HG03460 (cell line): Measurements from ENCODE around the gene FNDC3B.
"Not testable (repeated sequence)": the region's sequence is repeated elsewhere in the genome, so short reads cannot be mapped to it uniquely, and the experiment has no call there.

Source experiments
- ATAC-seq: cut with Tn5 transposase; IDR thresholded peaks from one replicate; pipeline ENCODE4 v1.9.1; 2021; ENCODE audit not compliant: unreplicated experiment

FNDC3B gene

GRCh38 chr3:172228036-172228415 lies 188.6 kb downstream of the FNDC3B start:
- no peak for ATAC-seq

- ATAC-seq, result no peak
These were observed 190.1 kb downstream of the FNDC3B start for GRCh38 chr3:172229462-172229861.

GRCh38 chr3:172231318-172231901 lies 192.0 kb downstream of the FNDC3B start:
- no peak for ATAC-seq

DNA sequence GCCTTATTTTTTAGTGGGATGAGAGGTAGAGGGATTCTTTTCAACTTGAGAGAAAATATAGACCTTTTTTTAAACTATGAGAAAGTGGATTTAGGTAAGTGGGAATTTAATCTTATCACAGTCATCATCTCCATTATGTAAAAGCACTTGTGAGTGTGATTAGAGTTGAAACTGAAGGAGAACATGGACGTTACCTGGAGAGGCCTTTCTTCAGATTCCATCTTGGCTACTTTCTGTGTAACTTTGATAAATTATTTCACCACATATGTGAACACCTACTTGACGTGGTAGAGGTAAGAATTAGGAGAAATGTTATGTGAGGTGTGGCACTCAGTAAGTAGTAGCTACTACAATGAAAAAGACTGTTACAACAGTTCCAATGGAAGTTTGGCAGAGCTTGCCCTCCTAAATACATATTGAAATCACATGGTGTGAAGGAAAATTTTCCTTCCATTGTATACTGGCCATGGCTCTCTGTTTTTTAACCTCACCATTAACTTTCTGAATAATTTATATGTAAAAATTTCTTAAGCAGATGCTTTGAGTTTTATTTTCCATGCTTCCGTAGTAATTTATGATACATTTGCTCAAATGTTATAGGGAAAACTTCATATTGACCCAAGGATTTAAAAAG lies 193.3 kb downstream of the FNDC3B start:
- no peak for ATAC-seq

DNA sequence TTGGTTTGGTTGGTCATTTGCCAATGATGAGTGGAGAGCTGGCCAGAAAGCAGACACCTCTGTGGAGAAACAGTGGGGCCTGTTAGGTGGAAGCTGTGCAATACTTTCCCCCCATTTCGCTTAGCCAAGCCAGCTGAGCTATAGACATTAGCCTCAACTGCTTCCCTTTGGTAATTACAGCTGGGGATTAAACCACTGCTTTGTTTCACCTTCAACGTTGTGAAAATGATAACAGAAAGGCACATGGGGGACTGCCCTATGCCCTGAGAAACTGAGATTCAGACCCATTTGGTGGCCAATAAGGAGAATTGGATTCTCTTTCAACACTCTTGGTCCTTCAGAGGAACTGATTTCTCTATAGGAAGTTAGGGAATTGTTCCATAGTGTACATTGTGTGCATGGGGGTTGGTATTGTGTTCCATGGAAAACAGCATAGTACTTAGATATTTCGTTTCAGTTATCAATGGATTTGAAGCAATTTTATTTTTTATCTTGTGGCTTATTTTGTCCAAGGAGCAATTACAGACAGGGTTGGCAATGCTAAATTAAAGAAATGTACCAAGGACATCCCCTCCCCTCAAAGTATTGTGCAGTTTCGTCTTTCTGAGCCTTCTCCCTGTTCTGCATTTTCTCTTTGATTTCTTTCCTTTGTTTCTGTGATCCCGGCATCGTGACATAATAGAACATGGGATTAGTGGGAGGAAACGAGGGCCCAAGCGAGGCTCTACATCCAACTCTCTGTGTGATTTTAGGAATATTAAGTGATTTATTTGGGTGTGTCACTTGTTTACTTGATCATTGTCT lies 194.3 kb downstream of the FNDC3B start:
- ATAC-seq, result no peak

DNA sequence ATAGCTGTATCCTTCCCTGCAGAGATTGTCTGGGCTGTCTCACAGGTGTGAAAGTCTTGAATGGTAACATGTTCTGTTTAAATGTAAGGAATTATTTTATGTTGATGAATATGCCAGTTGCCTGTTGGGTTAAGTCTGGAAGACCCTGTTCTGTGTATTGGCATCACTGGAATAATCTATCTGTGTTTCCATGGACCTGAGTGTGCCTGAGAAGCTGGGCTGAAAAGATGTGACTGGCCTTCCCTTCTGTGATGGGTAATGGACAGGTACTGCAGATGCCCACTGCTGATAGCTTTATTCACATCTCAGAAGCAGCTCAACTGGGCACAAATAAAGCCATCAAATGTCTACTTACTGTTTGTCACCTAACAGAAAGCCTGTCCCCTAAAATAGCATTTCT lies 196.3 kb downstream of the FNDC3B start:
- ATAC-seq, result no peak

DNA sequence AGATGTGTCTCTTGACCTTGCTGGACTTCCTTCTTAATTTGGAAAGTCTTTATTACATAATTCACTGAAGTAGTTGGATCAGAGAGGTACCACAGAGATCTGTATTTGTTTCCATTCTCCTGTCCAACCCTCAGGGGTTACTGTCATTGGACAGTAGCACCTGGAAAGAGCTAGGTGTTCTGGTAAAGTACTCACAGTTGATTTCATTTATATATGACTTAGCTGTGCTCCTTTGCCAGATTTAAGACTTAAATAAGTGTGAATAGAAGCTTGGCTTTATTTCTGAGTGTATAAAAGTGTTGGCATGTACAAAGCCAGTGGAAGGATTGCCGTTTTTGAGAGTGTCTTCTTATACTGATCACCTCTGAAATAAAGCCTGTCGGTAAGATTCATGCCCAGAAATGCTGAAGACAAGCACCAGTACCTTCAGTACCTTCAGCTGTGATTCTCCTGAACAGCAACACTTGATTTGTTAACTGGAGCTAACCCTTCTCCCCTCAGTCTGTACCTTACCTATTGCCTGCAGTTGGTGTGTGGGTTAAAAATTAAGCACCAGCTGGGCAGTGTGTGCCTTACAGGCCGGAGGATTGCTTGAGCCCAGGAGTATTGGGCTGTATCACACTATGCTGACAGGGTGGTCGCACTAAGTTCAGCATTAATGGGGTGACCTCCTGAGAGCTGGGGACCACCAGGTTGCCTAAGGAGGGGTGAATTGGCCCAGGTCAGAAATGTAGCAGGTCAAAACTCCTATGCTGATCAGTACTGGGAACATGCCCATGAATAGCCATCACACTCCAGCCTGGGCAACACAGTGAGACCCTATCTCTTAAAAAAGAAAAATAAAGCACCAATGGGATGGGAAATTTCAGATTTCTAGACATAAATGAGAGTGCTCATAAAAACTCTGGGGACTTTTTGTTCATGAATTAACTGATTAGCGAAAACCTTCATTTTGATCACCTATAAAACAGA lies 197.7 kb downstream of the FNDC3B start:
- ATAC-seq, result no peak

DNA sequence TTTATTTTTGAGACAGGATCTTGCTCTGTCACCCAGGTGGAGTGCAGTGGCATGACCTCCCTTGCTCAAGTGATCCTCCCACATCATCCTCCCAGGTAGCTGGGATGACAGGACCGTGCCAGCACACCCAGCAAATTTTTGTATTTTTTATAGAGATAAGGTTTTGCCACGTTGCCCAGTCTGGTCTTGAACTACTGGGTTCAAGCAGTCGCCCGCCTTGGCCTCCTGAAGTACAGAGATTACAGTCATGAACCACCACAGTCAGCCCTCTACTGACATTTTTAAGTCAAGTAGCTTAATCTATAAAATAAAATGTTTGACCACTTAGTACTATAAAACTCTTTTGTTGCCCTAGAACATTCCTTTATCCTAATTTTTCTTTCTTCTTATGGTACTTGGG lies 198.8 kb downstream of the FNDC3B start:
- no peak for ATAC-seq

DNA sequence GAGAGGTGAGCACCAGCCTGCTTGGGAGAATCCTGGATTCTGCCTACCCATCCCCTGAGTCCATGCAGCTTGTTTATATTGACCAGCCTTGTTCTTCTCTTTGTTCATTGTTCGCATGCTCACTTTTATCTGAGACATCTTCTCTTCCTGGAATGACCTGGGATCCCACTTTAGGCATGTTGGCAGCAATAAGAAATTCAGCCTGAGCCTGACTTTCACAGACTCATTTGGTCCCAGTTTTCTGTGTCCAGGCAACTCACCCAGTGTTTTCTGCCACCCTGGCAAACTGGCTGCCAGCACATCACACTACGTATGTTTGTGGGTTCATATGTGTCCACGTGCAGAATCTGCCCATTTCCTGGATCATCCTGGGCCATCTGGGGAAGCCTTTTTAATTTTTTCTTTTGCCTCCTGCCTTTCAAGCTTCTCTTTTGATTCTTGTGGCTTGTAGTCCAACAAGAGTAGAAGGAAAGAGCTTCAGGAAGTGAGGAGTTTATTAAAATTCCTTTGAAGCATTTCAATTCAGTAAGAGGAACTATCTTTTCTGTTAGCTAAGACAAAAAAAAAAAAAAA lies 199.9 kb downstream of the FNDC3B start:
- ATAC-seq, result no peak

DNA sequence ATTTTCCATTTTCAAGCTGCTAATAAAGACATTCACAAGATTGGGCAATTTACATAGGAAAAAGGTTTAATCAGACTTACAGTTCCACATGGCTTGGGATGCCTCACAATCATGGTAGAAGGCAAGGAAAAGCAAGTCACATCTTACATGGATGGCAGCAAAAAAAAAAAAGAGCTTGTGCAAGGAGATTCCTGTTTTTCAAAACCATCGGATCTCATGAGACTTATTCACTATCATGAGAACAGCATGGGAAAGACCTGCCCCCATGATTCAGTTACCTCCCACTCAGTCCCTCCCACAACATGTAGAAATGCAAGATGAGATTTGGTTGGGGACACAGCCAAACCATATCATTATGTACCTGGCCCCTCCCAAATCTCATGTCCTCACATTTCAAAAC lies 202.0 kb downstream of the FNDC3B start:
- ATAC-seq, result no peak

DNA sequence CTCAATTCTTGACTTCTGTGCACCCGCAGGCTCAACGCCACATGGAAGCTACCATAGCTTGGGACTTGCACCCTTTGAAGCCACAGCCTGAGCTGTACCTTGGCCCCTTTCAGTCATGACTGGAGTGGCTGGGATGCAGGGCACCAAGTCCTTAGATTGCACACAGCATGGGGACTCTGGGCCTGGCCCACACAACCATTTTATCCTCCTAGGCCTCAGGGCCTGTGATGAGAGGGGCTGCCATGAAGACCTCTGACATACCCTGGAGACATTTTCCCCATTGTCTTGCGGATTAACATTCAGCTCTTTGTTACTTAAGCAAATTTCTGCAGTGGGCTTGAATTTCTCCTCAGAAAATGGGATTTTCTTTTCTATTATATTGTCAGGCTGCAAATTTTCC lies 203.1 kb downstream of the FNDC3B start:
- ATAC-seq, result not testable (repeated sequence)

GRCh38 chr3:172243376-172243775 lies 204.0 kb downstream of the FNDC3B start:
- ATAC-seq, result not testable (repeated sequence)

GRCh38 chr3:172244011-172244410 lies 204.6 kb downstream of the FNDC3B start:
- ATAC-seq, result no peak

DNA sequence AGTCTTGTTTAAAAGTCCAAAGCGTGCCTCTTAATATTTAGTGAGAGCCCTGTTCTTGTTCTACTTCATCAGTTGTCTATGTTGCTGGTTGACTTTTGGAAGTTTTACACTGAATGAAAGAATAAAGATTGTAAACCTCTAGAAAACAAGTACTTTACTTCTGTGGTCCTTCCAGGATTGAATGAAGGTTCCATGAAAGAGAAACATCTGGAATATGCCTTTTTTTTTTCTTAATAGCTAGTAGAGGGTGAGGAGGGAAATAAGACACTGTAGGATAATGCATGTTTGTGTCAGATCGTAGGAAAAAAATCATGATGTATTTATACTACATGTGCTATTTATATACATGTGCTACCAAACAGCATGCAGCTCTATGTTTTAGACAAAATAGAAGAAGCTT lies 205.9 kb downstream of the FNDC3B start:
- ATAC-seq, result no peak

- ATAC-seq, result no peak
These were observed 206.9 kb downstream of the FNDC3B start for GRCh38 chr3:172246107-172246844.

DNA sequence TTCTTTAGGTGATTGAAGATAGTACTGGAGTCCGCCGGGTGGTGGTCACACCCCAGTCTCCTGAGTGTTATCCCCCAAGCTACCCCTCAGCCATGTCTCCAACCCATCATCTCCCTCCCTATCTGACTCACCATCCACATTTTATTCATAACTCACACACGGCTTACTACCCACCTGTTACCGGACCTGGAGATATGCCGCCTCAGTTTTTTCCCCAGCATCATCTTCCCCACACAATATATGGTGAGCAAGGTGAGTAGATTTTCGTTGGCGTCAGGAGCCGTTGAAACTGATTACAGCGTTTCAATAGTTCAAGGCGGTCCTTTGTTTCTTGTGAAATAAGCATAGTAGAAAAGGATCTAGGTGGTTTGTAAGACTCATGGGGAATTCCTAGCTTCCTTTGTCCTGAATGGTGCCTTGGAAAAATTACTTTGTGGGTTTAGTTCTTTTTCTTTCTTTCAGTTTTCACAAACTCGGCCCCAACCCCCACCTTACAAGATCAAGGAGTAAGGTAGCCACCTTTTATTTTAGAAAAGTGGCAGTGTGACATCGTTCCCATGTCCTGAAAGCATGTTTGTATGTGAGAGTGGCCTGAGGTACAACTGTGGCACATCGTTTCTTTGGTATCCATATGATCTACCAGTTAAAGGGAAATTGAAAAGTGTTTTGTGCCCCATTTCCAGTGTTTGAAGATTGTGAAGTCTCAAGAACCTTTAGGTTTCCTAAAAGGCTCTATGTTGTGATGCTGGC lies 208.3 kb downstream of the FNDC3B start:
- ATAC-seq, result no peak

GRCh38 chr3:172249039-172249438 lies 209.7 kb downstream of the FNDC3B start:
- no peak for ATAC-seq

- ATAC-seq, result no peak
These were observed 211.8 kb downstream of the FNDC3B start for GRCh38 chr3:172251211-172251610.

- no peak for ATAC-seq
These were observed 213.8 kb downstream of the FNDC3B start for GRCh38 chr3:172253200-172253599.
